Choroid plexus epithelial cell (primary cell): ENCODE measurements around the gene RPN1.

Source experiments
- DNase-seq: peaks from one replicate; pipeline ENCODE4 v3.0.0-alpha.2; 2010; ENCODE audit warnings: low read depth
- H3K4me3 ChIP-seq: 2 replicates; pipeline ENCODE4 v1.5.1; 2011; ENCODE audit warnings: low read depth, mild to moderate bottlenecking, control low read depth, low read length, moderate library complexity
- CTCF ChIP-seq: conservative IDR thresholded peaks from 2 replicates; pipeline ENCODE4 v1.5.1; 2011; ENCODE audit warnings: low read depth, mild to moderate bottlenecking, control low read depth, inconsistent platforms, low read length, moderate library complexity

The RPN1 gene

GRCh38 chr3:128623762-128624176 is 26.8 kb downstream of the RPN1 start:
- DNase-seq: peak; percentile 99

GRCh38 chr3:128621931-128622330 is 28.7 kb downstream of the RPN1 start:
- TF ChIP-seq CTCF: no peak
- DNase-seq: no peak
- H3K4me3 ChIP-seq: no peak overlapping the region

More at GRCh38 chr3:128623762-128624176, 26.8 kb downstream of the RPN1 start:
- TF ChIP-seq CTCF: no peak
- H3K4me3 ChIP-seq: no peak overlapping the region

GRCh38 chr3:128621234-128621633 is 29.4 kb downstream of the RPN1 start:
- TF ChIP-seq CTCF: no peak
- DNase-seq: no peak
- no peak overlapping the region for H3K4me3 ChIP-seq

GRCh38 chr3:128620268-128620691 is 30.3 kb downstream of the RPN1 start:
- DNase-seq: no peak
- peak; percentile 11 for TF ChIP-seq CTCF
- H3K4me3 ChIP-seq: no peak overlapping the region

- no peak overlapping the region for H3K4me3 ChIP-seq
- TF ChIP-seq CTCF: no peak
- DNase-seq: peak; percentile 90
Measured at GRCh38 chr3:128619146-128619890, 31.3 kb downstream of the RPN1 start.

- DNase-seq: peak; percentile 9
- H3K4me3 ChIP-seq: peak overlapping the region; percentile 80
- no peak for TF ChIP-seq CTCF
Measured at GRCh38 chr3:128618398-128618726, 32.3 kb downstream of the RPN1 start.
